Trophoblast cell (in vitro differentiated cells and primary cell): ENCODE results near the gene OPCML.

Experiments used
- DNase-seq, 2 donors: peaks; one replicate each; pipeline ENCODE4 v3.0.0-alpha.2; 2016
- H2AFZ ChIP-seq: 2 replicates; pipeline ENCODE4 v1.6.1; 2013; ENCODE audit warnings: low read length, moderate library complexity, mild to moderate bottlenecking; ENCODE audit not compliant: insufficient read depth, poor library complexity
- H2AK5ac ChIP-seq: 2 replicates; pipeline ENCODE4 v1.6.1; 2013; ENCODE audit warnings: mild to moderate bottlenecking, low read length
- H2BK120ac ChIP-seq: 2 replicates; pipeline ENCODE4 v1.6.1; 2013; ENCODE audit warnings: low read length, mild to moderate bottlenecking, moderate library complexity; ENCODE audit not compliant: insufficient read depth, poor library complexity
- H2BK12ac ChIP-seq: 2 replicates; pipeline ENCODE4 v1.6.1; 2013; ENCODE audit warnings: mild to moderate bottlenecking, low read length, moderate library complexity
- H2BK5ac ChIP-seq: 2 replicates; pipeline ENCODE4 v1.6.1; 2013; ENCODE audit warnings: low read length, low read depth, moderate library complexity, mild to moderate bottlenecking; ENCODE audit not compliant: poor library complexity
- H3K14ac ChIP-seq: 2 replicates; pipeline ENCODE4 v1.6.1; 2013; ENCODE audit warnings: mild to moderate bottlenecking, low read length
- H3K18ac ChIP-seq: 2 replicates; pipeline ENCODE4 v1.6.1; 2013; ENCODE audit warnings: mild to moderate bottlenecking, low read length
- H3K23ac ChIP-seq: 2 replicates; pipeline ENCODE4 v1.6.1; 2013; ENCODE audit warnings: low read length
- H3K27ac ChIP-seq: 2 replicates; pipeline ENCODE4 v1.5.1; 2013; ENCODE audit warnings: low read depth, mild to moderate bottlenecking, inconsistent platforms, low read length, moderate library complexity
- H3K27me3 ChIP-seq: 2 replicates; pipeline ENCODE4 v1.6.1; 2013; ENCODE audit warnings: inconsistent platforms, mild to moderate bottlenecking, low read length, moderate library complexity; ENCODE audit not compliant: insufficient read depth
- H3K36me3 ChIP-seq, 2 experiments: 1 replicate in 1 of 2; 2 replicates in 1 of 2; pipeline ENCODE4 v1.6.1; 2013; ENCODE audit warnings: low read length in 2 of 2, mild to moderate bottlenecking in 2 of 2, moderate library complexity in 1 of 2; ENCODE audit not compliant: insufficient read depth in 2 of 2, control insufficient read depth in 1 of 2
- H3K4ac ChIP-seq: 2 replicates; pipeline ENCODE4 v1.6.1; 2013; ENCODE audit warnings: low read depth, mild to moderate bottlenecking, low read length, moderate library complexity
- H3K4me1 ChIP-seq, 2 experiments: 1 replicate in 1 of 2; 2 replicates in 1 of 2; pipeline ENCODE4 v1.6.1; 2013; ENCODE audit warnings: low read length in 2 of 2, mild to moderate bottlenecking in 2 of 2, moderate library complexity in 1 of 2; ENCODE audit not compliant: insufficient read depth in 2 of 2, control insufficient read depth in 1 of 2
- H3K4me2 ChIP-seq: 2 replicates; pipeline ENCODE4 v1.6.1; 2013; ENCODE audit warnings: inconsistent platforms, mild to moderate bottlenecking, low read length, moderate library complexity
- H3K4me3 ChIP-seq: 2 replicates; pipeline ENCODE4 v1.5.1; 2013; ENCODE audit warnings: mild to moderate bottlenecking, low read depth, low read length, inconsistent platforms
- H3K79me1 ChIP-seq: one replicate; pipeline ENCODE4 v1.6.1; 2013; ENCODE audit warnings: low read length
- H3K79me2 ChIP-seq: 2 replicates; pipeline ENCODE4 v1.6.1; 2013; ENCODE audit warnings: low read length, mild to moderate bottlenecking; ENCODE audit not compliant: control insufficient read depth, insufficient read depth, poor library complexity
- H3K9ac ChIP-seq: 2 replicates; pipeline ENCODE4 v1.6.1; 2013; ENCODE audit warnings: mild to moderate bottlenecking, low read length
- H3K9me3 ChIP-seq: 2 replicates; pipeline ENCODE4 v1.6.1; 2013; ENCODE audit warnings: low read depth, mild to moderate bottlenecking, control low read depth, inconsistent platforms, low read length; ENCODE audit not compliant: insufficient read depth
- H4K12ac ChIP-seq: 2 replicates; pipeline ENCODE4 v1.6.1; 2013; ENCODE audit warnings: low read depth, mild to moderate bottlenecking, low read length, moderate library complexity
- H4K8ac ChIP-seq: 2 replicates; pipeline ENCODE4 v1.6.1; 2013; ENCODE audit warnings: low read depth, mild to moderate bottlenecking, low read length, moderate library complexity
- H4K91ac ChIP-seq: one replicate; pipeline ENCODE4 v1.6.1; 2013; ENCODE audit warnings: low read depth, mild to moderate bottlenecking, low read length, moderate library complexity
- WGBS: extraction: QIAGEN DNeasy Blood & Tissue Kit; methylation state at CpG from one replicate; pipeline ENCODE4 v1.1.7; 2013; ENCODE audit warnings: missing lambda C conversion rate; ENCODE audit not compliant: insufficient read length, insufficient coverage; ENCODE audit errors: extremely low coverage; 5-methylcytosine and 5-hydroxymethylcytosine counted together

OPCML gene

GRCh38 chr11:132422722-132423121 lies 1109.6 kb downstream of the OPCML start:
- Histone ChIP-seq H3K79me2 (no peaks in the 10 kb centered on the region), H2BK120ac (no peak overlapping the region), H3K9me3 (no peaks in the 10 kb centered on the region), H4K91ac (no peak overlapping the region), H2AK5ac (no peak overlapping the region), H3K4me1 (no peaks in the 10 kb centered on the region), H3K4ac (no peak overlapping the region), H2BK5ac (no peak overlapping the region), H3K18ac (no peak overlapping the region), H3K79me1 (no peaks in the 10 kb centered on the region), H3K27ac (no peak overlapping the region), H3K4me2 (no peak overlapping the region), H3K27me3 (no peaks in the 10 kb centered on the region), H4K12ac (no peak overlapping the region), H3K23ac (no peak overlapping the region), H3K14ac (no peak overlapping the region), H3K36me3 (no peaks in the 10 kb centered on the region), H4K8ac (no peak overlapping the region), H3K4me3 (no peak overlapping the region), H2BK12ac (no peak overlapping the region), H2AFZ (no peak overlapping the region), H3K9ac (no peak overlapping the region)
- no CpG with 5 or more reads among the region's 5 CpGs for whole genome bisulfite sequencing
- no peak for DNase-seq

- H2AK5ac ChIP-seq = no peak overlapping the region
- no peaks in the 10 kb centered on the region for H3K79me2 ChIP-seq
- no peak overlapping the region for H2BK5ac ChIP-seq
- no peak overlapping the region for H3K27ac ChIP-seq
- H3K23ac ChIP-seq = no peak overlapping the region
- no peaks in the 10 kb centered on the region for H3K4me1 ChIP-seq
- no peak overlapping the region for H3K4ac ChIP-seq
- no peak overlapping the region for H2AFZ ChIP-seq
- no peak overlapping the region for H3K18ac ChIP-seq
- no peak overlapping the region for H3K14ac ChIP-seq
- H3K4me3 ChIP-seq = no peak overlapping the region
- H3K27me3 ChIP-seq = no peaks in the 10 kb centered on the region
- H3K79me1 ChIP-seq = no peaks in the 10 kb centered on the region
- no peak overlapping the region for H2BK120ac ChIP-seq
- WGBS = no CpG with 5 or more reads among the region's 2 CpGs
- H3K9ac ChIP-seq = no peak overlapping the region
- no peaks in the 10 kb centered on the region for H3K9me3 ChIP-seq
- no peak overlapping the region for H3K4me2 ChIP-seq
- H4K12ac ChIP-seq = no peak overlapping the region
- no peaks in the 10 kb centered on the region for H3K36me3 ChIP-seq
- no peak overlapping the region for H4K91ac ChIP-seq
- H4K8ac ChIP-seq = no peak overlapping the region
- DNase-seq = no peak
- H2BK12ac ChIP-seq = no peak overlapping the region
Measured at GRCh38 chr11:132421555-132421954, 1110.7 kb downstream of the OPCML start.

- no peak overlapping the region for H4K8ac ChIP-seq
- DNase-seq = no peak
- H2BK12ac ChIP-seq = no peak overlapping the region
- no peaks in the 10 kb centered on the region for H3K36me3 ChIP-seq
- H3K18ac ChIP-seq = no peak overlapping the region
- H4K91ac ChIP-seq = no peak overlapping the region
- no peak overlapping the region for H3K4me3 ChIP-seq
- H3K4me2 ChIP-seq = no peak overlapping the region
- H3K27ac ChIP-seq = no peak overlapping the region
- no peak overlapping the region for H2BK5ac ChIP-seq
- H3K9me3 ChIP-seq = no peaks in the 10 kb centered on the region
- no peak overlapping the region for H3K23ac ChIP-seq
- no CpG with 5 or more reads among the region's 6 CpGs for WGBS
- no peaks in the 10 kb centered on the region for H3K4me1 ChIP-seq
- H3K79me1 ChIP-seq = no peaks in the 10 kb centered on the region
- H3K79me2 ChIP-seq = no peaks in the 10 kb centered on the region
- no peak overlapping the region for H4K12ac ChIP-seq
- no peak overlapping the region for H2AK5ac ChIP-seq
- H3K14ac ChIP-seq = no peak overlapping the region
- H3K9ac ChIP-seq = no peak overlapping the region
- no peak overlapping the region for H2BK120ac ChIP-seq
- H3K4ac ChIP-seq = no peak overlapping the region
- H2AFZ ChIP-seq = no peak overlapping the region
- no peaks in the 10 kb centered on the region for H3K27me3 ChIP-seq
Measured at GRCh38 chr11:132414451-132414850, 1117.8 kb downstream of the OPCML start.

- H3K4me3 ChIP-seq = no peak overlapping the region
- no peak overlapping the region for H3K14ac ChIP-seq
- no peaks in the 10 kb centered on the region for H3K36me3 ChIP-seq
- no peaks in the 10 kb centered on the region for H3K79me1 ChIP-seq
- no peak overlapping the region for H2AFZ ChIP-seq
- no CpG with 5 or more reads among the region's 2 CpGs for WGBS
- H3K4me1 ChIP-seq = no peaks in the 10 kb centered on the region
- H3K18ac ChIP-seq = no peak overlapping the region
- H3K9ac ChIP-seq = no peak overlapping the region
- H3K27ac ChIP-seq = no peak overlapping the region
- no peak overlapping the region for H4K91ac ChIP-seq
- H2BK5ac ChIP-seq = no peak overlapping the region
- H4K12ac ChIP-seq = no peak overlapping the region
- H3K27me3 ChIP-seq = no peaks in the 10 kb centered on the region
- H3K4me2 ChIP-seq = no peak overlapping the region
- no peak overlapping the region for H2BK120ac ChIP-seq
- DNase-seq = no peak
- no peak overlapping the region for H2BK12ac ChIP-seq
- no peak overlapping the region for H3K23ac ChIP-seq
- H3K4ac ChIP-seq = no peak overlapping the region
- no peaks in the 10 kb centered on the region for H3K9me3 ChIP-seq
- no peak overlapping the region for H4K8ac ChIP-seq
- no peaks in the 10 kb centered on the region for H3K79me2 ChIP-seq
- no peak overlapping the region for H2AK5ac ChIP-seq
Measured at GRCh38 chr11:132410383-132410782, 1121.9 kb downstream of the OPCML start.
